ENCODE results near the gene FAM181B.

Gene FAM181B

DNA sequence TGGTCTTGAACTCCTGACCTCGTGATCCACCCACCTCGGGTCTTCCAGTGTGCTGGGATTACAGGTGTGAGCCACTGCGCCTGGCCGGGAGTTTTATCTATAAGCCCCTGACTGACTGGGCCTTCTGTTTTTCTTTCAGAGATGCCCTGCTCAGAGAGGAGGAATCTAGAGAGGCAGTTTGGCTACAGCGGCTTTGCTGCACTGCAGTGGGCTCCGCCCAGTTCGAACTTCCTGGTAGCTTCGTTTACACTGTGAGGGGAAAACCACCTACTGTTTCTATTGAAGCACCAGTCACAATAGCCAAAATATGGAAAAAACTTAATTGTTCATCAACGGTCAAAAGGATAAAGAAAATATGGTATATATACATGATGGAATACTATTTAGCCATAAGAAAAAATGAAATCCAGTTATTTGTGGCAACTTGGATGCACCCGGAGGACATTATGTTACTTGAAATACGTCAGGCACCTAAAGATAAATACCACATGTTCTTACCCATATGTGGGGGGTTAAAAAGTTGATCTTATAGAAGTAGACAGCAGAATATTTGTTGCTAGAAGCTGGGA is 31.9 kb upstream of the FAM181B start:
- Histone ChIP-seq H3K4me3 (ENCODE audit: insufficient read depth in 1 of 2, low read depth in 1 of 2, low read length in 2 of 2) (no peak overlapping the region), H3K23ac (ENCODE audit: low read length in 2 of 2) (no peak overlapping the region), H3K4ac (ENCODE audit: low read depth in 1 of 2, low read length in 2 of 2) (no peak overlapping the region), H2AK5ac (ENCODE audit: low read length, severe bottlenecking) (no peak overlapping the region), H3K18ac (ENCODE audit: low read depth in 1 of 2, low read length in 2 of 2) (no peak overlapping the region), H3K79me1 (replicated peaks; ENCODE audit: low read length, poor library complexity, severe bottlenecking) (no peaks in the 10 kb centered on the region), H4K91ac (ENCODE audit: low read length) (no peak overlapping the region), H3K27me3 (ENCODE audit: control insufficient read depth in 1 of 2, insufficient read depth in 1 of 2, low read length in 2 of 2) (no peaks in the 10 kb centered on the region), H3K9me3 (ENCODE audit: control insufficient read depth, low read length) (no peaks in the 10 kb centered on the region), H2BK5ac (ENCODE audit: low read depth, low read length, poor library complexity, severe bottlenecking) (no peak overlapping the region), H3K4me1 (ENCODE audit: control insufficient read depth, insufficient read depth, low read depth, low read length) (no peaks in the 10 kb centered on the region), H4K8ac (ENCODE audit: low read length) (no peak overlapping the region), H2BK120ac (ENCODE audit: low read depth, low read length) (no peak overlapping the region), H3K14ac (ENCODE audit: low read length in 2 of 2) (no peak overlapping the region), H2AFZ (ENCODE audit: low read depth, low read length) (no peak overlapping the region), H2BK12ac (ENCODE audit: low read length in 2 of 2) (no peak overlapping the region), H3K4me2 (ENCODE audit: low read length, poor library complexity, severe bottlenecking) (no peak overlapping the region), H2BK15ac (ENCODE audit: low read depth, poor library complexity, severe bottlenecking) (no peak overlapping the region), H3K36me3 (ENCODE audit: control insufficient read depth in 1 of 2, insufficient read depth in 2 of 2, low read depth in 1 of 2, low read length in 2 of 2) (no peaks in the 10 kb centered on the region), H3K9ac (ENCODE audit: low read length) (no peak overlapping the region), H3K27ac (ENCODE audit: low read length, poor library complexity, severe bottlenecking) (no peak overlapping the region)
- 70% methylated on average over 5 of the region's 11 CpGs for WGBS
- no peak for DNase-seq

GRCh38 chr11:82763167-82763566 is 29.5 kb upstream of the FAM181B start:
- Histone ChIP-seq H3K23ac (ENCODE audit: low read length in 2 of 2) (no peak overlapping the region), H2BK15ac (ENCODE audit: low read depth, poor library complexity, severe bottlenecking) (no peak overlapping the region), H3K9ac (ENCODE audit: low read length) (no peak overlapping the region), H3K27ac (ENCODE audit: low read length, poor library complexity, severe bottlenecking) (no peak overlapping the region), H4K91ac (ENCODE audit: low read length) (no peak overlapping the region), H3K14ac (ENCODE audit: low read length in 2 of 2) (no peak overlapping the region), H2BK120ac (ENCODE audit: low read depth, low read length) (no peak overlapping the region), H2BK5ac (ENCODE audit: low read depth, low read length, poor library complexity, severe bottlenecking) (no peak overlapping the region), H2BK12ac (ENCODE audit: low read length in 2 of 2) (no peak overlapping the region), H3K18ac (ENCODE audit: low read depth in 1 of 2, low read length in 2 of 2) (no peak overlapping the region), H3K79me1 (replicated peaks; ENCODE audit: low read length, poor library complexity, severe bottlenecking) (no peaks in the 10 kb centered on the region), H3K9me3 (ENCODE audit: control insufficient read depth, low read length) (no peaks in the 10 kb centered on the region), H3K4me2 (ENCODE audit: low read length, poor library complexity, severe bottlenecking) (no peak overlapping the region), H3K27me3 (ENCODE audit: control insufficient read depth in 1 of 2, insufficient read depth in 1 of 2, low read length in 2 of 2) (no peaks in the 10 kb centered on the region), H3K4me3 (ENCODE audit: insufficient read depth in 1 of 2, low read depth in 1 of 2, low read length in 2 of 2) (no peak overlapping the region), H3K4ac (ENCODE audit: low read depth in 1 of 2, low read length in 2 of 2) (no peak overlapping the region), H3K4me1 (ENCODE audit: control insufficient read depth, insufficient read depth, low read depth, low read length) (no peaks in the 10 kb centered on the region), H2AK5ac (ENCODE audit: low read length, severe bottlenecking) (no peak overlapping the region), H2AFZ (ENCODE audit: low read depth, low read length) (no peak overlapping the region), H3K36me3 (ENCODE audit: control insufficient read depth in 1 of 2, insufficient read depth in 2 of 2, low read depth in 1 of 2, low read length in 2 of 2) (no peaks in the 10 kb centered on the region), H4K8ac (ENCODE audit: low read length) (no peak overlapping the region)
- no peak for DNase-seq
- WGBS = no CpG with 5 or more reads among the region's 1 CpG

- peaks cover 3 to 14% of the 10 kb centered on the region in 2 experiments for H3K27me3 ChIP-seq (ENCODE audit: control insufficient read depth in 1 of 2, insufficient read depth in 1 of 2, low read length in 2 of 2)
- H3K4ac ChIP-seq (ENCODE audit: low read depth in 1 of 2, low read length in 2 of 2) = no peak overlapping the region
- WGBS = 100% methylated on average over 1 of the region's 3 CpGs
- no peak for DNase-seq
- H3K4me2 ChIP-seq (ENCODE audit: low read length, poor library complexity, severe bottlenecking) = no peak overlapping the region
- no peaks in the 10 kb centered on the region for H3K4me1 ChIP-seq (ENCODE audit: control insufficient read depth, insufficient read depth, low read depth, low read length)
- H3K4me3 ChIP-seq (ENCODE audit: insufficient read depth in 1 of 2, low read depth in 1 of 2, low read length in 2 of 2) = no peak overlapping the region
- H2BK15ac ChIP-seq (ENCODE audit: low read depth, poor library complexity, severe bottlenecking) = no peak overlapping the region
- no peak overlapping the region for H3K9ac ChIP-seq (ENCODE audit: low read length)
- H4K91ac ChIP-seq (ENCODE audit: low read length) = no peak overlapping the region
- no peaks in the 10 kb centered on the region for H3K79me1 ChIP-seq (replicated peaks; ENCODE audit: low read length, poor library complexity, severe bottlenecking)
- no peaks in the 10 kb centered on the region for H3K9me3 ChIP-seq (ENCODE audit: control insufficient read depth, low read length)
- no peak overlapping the region for H3K23ac ChIP-seq (ENCODE audit: low read length in 2 of 2)
- no peak overlapping the region for H4K8ac ChIP-seq (ENCODE audit: low read length)
- no peak overlapping the region for H3K14ac ChIP-seq (ENCODE audit: low read length in 2 of 2)
- no peak overlapping the region for H3K18ac ChIP-seq (ENCODE audit: low read depth in 1 of 2, low read length in 2 of 2)
- H2BK12ac ChIP-seq (ENCODE audit: low read length in 2 of 2) = no peak overlapping the region
- H2AK5ac ChIP-seq (ENCODE audit: low read length, severe bottlenecking) = no peak overlapping the region
- H3K27ac ChIP-seq (ENCODE audit: low read length, poor library complexity, severe bottlenecking) = no peak overlapping the region
- no peaks in the 10 kb centered on the region for H3K36me3 ChIP-seq (ENCODE audit: control insufficient read depth in 1 of 2, insufficient read depth in 2 of 2, low read depth in 1 of 2, low read length in 2 of 2)
- no peak overlapping the region for H2BK5ac ChIP-seq (ENCODE audit: low read depth, low read length, poor library complexity, severe bottlenecking)
- no peak overlapping the region for H2BK120ac ChIP-seq (ENCODE audit: low read depth, low read length)
- H2AFZ ChIP-seq (ENCODE audit: low read depth, low read length) = no peak overlapping the region
Observed at GRCh38 chr11:82759649-82760048, 26.0 kb upstream of the FAM181B start.

DNA sequence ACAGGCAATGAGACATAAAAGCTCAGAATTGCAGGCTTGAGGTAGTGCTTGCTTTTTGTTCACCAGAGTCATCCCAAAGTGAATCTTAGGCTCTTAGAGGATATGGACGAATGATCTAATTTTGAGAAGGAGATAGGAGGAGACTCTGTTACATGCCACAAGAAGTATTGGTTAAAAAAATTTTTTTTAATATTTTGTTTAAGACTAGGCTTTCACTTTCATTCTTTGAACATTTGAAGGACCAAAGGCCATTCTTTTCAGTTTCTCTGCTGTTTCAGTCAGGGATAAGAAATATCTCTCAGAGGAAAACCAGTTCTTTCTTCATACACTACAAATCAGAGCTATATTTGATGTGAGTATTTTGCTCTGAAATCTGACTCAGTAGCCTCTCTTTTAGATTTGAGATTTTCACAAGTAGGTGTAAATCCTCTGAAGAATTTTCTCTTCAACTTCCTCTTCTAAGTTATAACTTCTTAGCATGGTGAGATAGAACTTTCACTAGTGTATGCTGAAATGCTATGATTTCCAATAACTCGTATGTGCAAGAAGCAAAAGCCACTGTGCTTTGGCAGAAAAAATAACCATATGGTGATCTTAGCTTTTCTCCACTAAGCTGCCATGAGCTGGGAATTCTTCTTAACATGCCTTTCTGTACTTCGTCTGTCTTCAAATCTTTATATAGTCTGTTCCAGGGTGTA is 24.1 kb upstream of the FAM181B start:
- Histone ChIP-seq H2AK5ac (ENCODE audit: low read length, severe bottlenecking) (no peak overlapping the region), H2BK12ac (ENCODE audit: low read length in 2 of 2) (no peak overlapping the region), H3K14ac (ENCODE audit: low read length in 2 of 2) (no peak overlapping the region), H3K9ac (ENCODE audit: low read length) (no peak overlapping the region), H4K91ac (ENCODE audit: low read length) (no peak overlapping the region), H3K18ac (ENCODE audit: low read depth in 1 of 2, low read length in 2 of 2) (no peak overlapping the region), H3K4me2 (ENCODE audit: low read length, poor library complexity, severe bottlenecking) (no peak overlapping the region), H2BK5ac (ENCODE audit: low read depth, low read length, poor library complexity, severe bottlenecking) (no peak overlapping the region), H3K4me1 (ENCODE audit: control insufficient read depth, insufficient read depth, low read depth, low read length) (no peaks in the 10 kb centered on the region), H3K79me1 (replicated peaks; ENCODE audit: low read length, poor library complexity, severe bottlenecking) (no peaks in the 10 kb centered on the region), H3K9me3 (ENCODE audit: control insufficient read depth, low read length) (no peaks in the 10 kb centered on the region), H3K27me3 (ENCODE audit: control insufficient read depth in 1 of 2, insufficient read depth in 1 of 2, low read length in 2 of 2) (peaks cover 3 to 14% of the 10 kb centered on the region in 2 experiments), H2AFZ (ENCODE audit: low read depth, low read length) (no peak overlapping the region), H3K36me3 (ENCODE audit: control insufficient read depth in 1 of 2, insufficient read depth in 2 of 2, low read depth in 1 of 2, low read length in 2 of 2) (no peaks in the 10 kb centered on the region), H3K4me3 (ENCODE audit: insufficient read depth in 1 of 2, low read depth in 1 of 2, low read length in 2 of 2) (no peak overlapping the region), H3K23ac (ENCODE audit: low read length in 2 of 2) (no peak overlapping the region), H2BK120ac (ENCODE audit: low read depth, low read length) (no peak overlapping the region), H3K27ac (ENCODE audit: low read length, poor library complexity, severe bottlenecking) (no peak overlapping the region), H3K4ac (ENCODE audit: low read depth in 1 of 2, low read length in 2 of 2) (no peak overlapping the region), H4K8ac (ENCODE audit: low read length) (no peak overlapping the region), H2BK15ac (ENCODE audit: low read depth, poor library complexity, severe bottlenecking) (no peak overlapping the region)
- 75% methylated on average over 2 of the region's 3 CpGs for WGBS
- no peak for DNase-seq

Measured in mesenchymal stem cell (in vitro differentiated cells and primary cell).